Activated CD4-positive, alpha-beta T cell treated with anti-CD3 and anti-CD28 coated beads for 36 hours (primary cell): ENCODE results near the gene CBLN1. TPM values are rescaled to one million over a fixed set of nuclear protein-coding genes. Genes with fewer than 3 reads are reported as not detected.
A peak's percentile ranks its signal among the peaks of the same experiment; 100 is the strongest.

Experiments
- ATAC-seq: fragments of 200-7000 bp; cut with Tn5 transposase; one replicate; pipeline ENCODE4 v1.10.0; 2021; ENCODE audit warnings: mild to moderate bottlenecking, moderate library complexity
- CTCF ChIA-PET: fragments of 350-600 bp; sonication (Branson Sonifier 250); formaldehyde crosslinking; loops from one replicate; lab custom pipeline; 2021; ENCODE audit warnings: antibody characterized with exemption; lab: Charles Lee
- POLR2A ChIA-PET: fragments of 350-600 bp; sonication (Branson Sonifier 250); formaldehyde crosslinking; loops from one replicate; lab custom pipeline; 2021; ENCODE audit warnings: antibody characterized with exemption, inconsistent platforms; lab: Charles Lee
- DNase-seq: peaks from one replicate; pipeline ENCODE4 v3.0.0-alpha.2; 2020
- H3K27ac Mint-ChIP-seq: one replicate; pipeline ENCODE4 v1.8.0; 2021; ENCODE audit warnings: mixed read lengths
- H3K27me3 Mint-ChIP-seq: one replicate; pipeline ENCODE4 v1.8.0; 2021; ENCODE audit warnings: mixed read lengths
- H3K36me3 Mint-ChIP-seq: one replicate; pipeline ENCODE4 v1.8.0; 2021; ENCODE audit warnings: low read depth, mixed read lengths
- H3K4me1 Mint-ChIP-seq: one replicate; pipeline ENCODE4 v1.8.0; 2021; ENCODE audit warnings: mixed read lengths
- H3K4me3 Mint-ChIP-seq: one replicate; pipeline ENCODE4 v1.8.0; 2021; ENCODE audit warnings: mild to moderate bottlenecking, moderate library complexity, mixed read lengths
- H3K9me3 Mint-ChIP-seq: one replicate; pipeline ENCODE4 v1.8.0; 2021; ENCODE audit warnings: low read depth, mixed read lengths
- intact Hi-C, 2 experiments: fragments of 100-400 bp; cut with DNase I in 1 of 2; cut with micrococcal nuclease in 1 of 2; formaldehyde crosslinking; loops; one replicate each; pipeline versions ENCODE4 v1.14.2 to v1.15.1; 2022 to 2024; cut with DNase I, micrococcal nuclease
- total RNA-seq, 2 experiments: library from RNA; stranded (reverse); gene quantifications; one replicate each; pipeline ENCODE4 v1.2.3, GENCODE V29; 2021

The CBLN1 gene
- not detected for total RNA-seq

- Mint-ChIP-seq H3K36me3 (no peaks in the 10 kb centered on the region), H3K4me1 (peaks cover 11% of the 10 kb centered on the region), H3K4me3 (peak within 1 kb of the TSS; percentile 56), H3K9me3 (no peaks in the 10 kb centered on the region), H3K27me3 (peaks cover 60% of the 10 kb centered on the region), H3K27ac (no peak within 1 kb of the TSS)
- DNase-seq, result no peak
- ChIA-PET CTCF (no interaction called here), POLR2A (no interaction called here)
- intact Hi-C loops, result loop anchor here in 1 of 2 experiments (5.0 to 10.0 kb wide), 6 partner anchors 576 to 1819 kb away; partner anchors contain the start of genes ITFG1, LONP2, NKD1 and PHKB
- no peak for ATAC-seq
Observed at GRCh38 chr16:49281480-49281842, at the start of gene CBLN1. CBLN1 (minus strand) TSS chr16:49281838; CDS start chr16:49281465, 373 bp downstream.

GRCh38 chr16:49330562-49331201 is 49.0 kb upstream of the CBLN1 start:
- CTCF ChIA-PET, result interaction anchor here (0.6 kb wide), 1 partner anchor 49 kb away, joined by 3 read pairs; no protein-coding TSS in a partner anchor
- intact Hi-C loops, result no loop called here
- POLR2A ChIA-PET, result no interaction called here
- H3K27ac Mint-ChIP-seq, result no peak overlapping the region
- no peaks in the 10 kb centered on the region for H3K4me1 Mint-ChIP-seq
- no peak for DNase-seq
- H3K36me3 Mint-ChIP-seq, result no peaks in the 10 kb centered on the region
- ATAC-seq, result no peak
- peaks cover 5% of the 10 kb centered on the region for H3K27me3 Mint-ChIP-seq
- H3K4me3 Mint-ChIP-seq, result no peak overlapping the region
- H3K9me3 Mint-ChIP-seq, result no peaks in the 10 kb centered on the region

- no peak overlapping the region for H3K4me3 Mint-ChIP-seq
- no peaks in the 10 kb centered on the region for H3K36me3 Mint-ChIP-seq
- intact Hi-C loops, result no loop called here
- CTCF ChIA-PET, result no interaction called here
- POLR2A ChIA-PET, result no interaction called here
- no peak overlapping the region for H3K27ac Mint-ChIP-seq
- peaks cover 11% of the 10 kb centered on the region for H3K27me3 Mint-ChIP-seq
- DNase-seq (no peak), ATAC-seq (no peak)
- no peaks in the 10 kb centered on the region for H3K4me1 Mint-ChIP-seq
- H3K9me3 Mint-ChIP-seq, result no peaks in the 10 kb centered on the region
Observed at GRCh38 chr16:49328325-49328724, 46.7 kb upstream of the CBLN1 start.

GRCh38 chr16:49327466-49327865 is 45.8 kb upstream of the CBLN1 start:
- H3K9me3 Mint-ChIP-seq, result no peaks in the 10 kb centered on the region
- intact Hi-C loops, result no loop called here
- H3K27me3 Mint-ChIP-seq, result peaks cover 11% of the 10 kb centered on the region
- no peaks in the 10 kb centered on the region for H3K4me1 Mint-ChIP-seq
- ChIA-PET CTCF (no interaction called here), POLR2A (no interaction called here)
- no peak for DNase-seq
- no peak overlapping the region for H3K4me3 Mint-ChIP-seq
- ATAC-seq, result no peak
- H3K36me3 Mint-ChIP-seq, result no peaks in the 10 kb centered on the region
- no peak overlapping the region for H3K27ac Mint-ChIP-seq

GRCh38 chr16:49324703-49325102 is 43.1 kb upstream of the CBLN1 start:
- no peak overlapping the region for H3K4me3 Mint-ChIP-seq
- peaks cover 15% of the 10 kb centered on the region for H3K27me3 Mint-ChIP-seq
- no peak for DNase-seq
- H3K4me1 Mint-ChIP-seq, result no peaks in the 10 kb centered on the region
- ATAC-seq, result no peak
- H3K36me3 Mint-ChIP-seq, result no peaks in the 10 kb centered on the region
- ChIA-PET CTCF (no interaction called here), POLR2A (no interaction called here)
- peaks cover 6% of the 10 kb centered on the region for H3K9me3 Mint-ChIP-seq
- no peak overlapping the region for H3K27ac Mint-ChIP-seq
- intact Hi-C loops, result no loop called here

GRCh38 chr16:49315602-49316001 is 34.0 kb upstream of the CBLN1 start:
- POLR2A ChIA-PET, result no interaction called here
- Mint-ChIP-seq H3K36me3 (no peaks in the 10 kb centered on the region), H3K27me3 (peaks cover 17% of the 10 kb centered on the region), H3K4me3 (no peak overlapping the region), H3K4me1 (no peaks in the 10 kb centered on the region), H3K27ac (no peak overlapping the region), H3K9me3 (peaks cover 8% of the 10 kb centered on the region)
- CTCF ChIA-PET, result no interaction called here
- ATAC-seq (no peak), DNase-seq (no peak)
- intact Hi-C loops, result no loop called here

- DNase-seq (no peak), ATAC-seq (no peak)
- intact Hi-C loops, result no loop called here
- H3K4me3 Mint-ChIP-seq, result no peak overlapping the region
- H3K27me3 Mint-ChIP-seq, result peaks cover 15% of the 10 kb centered on the region
- no peaks in the 10 kb centered on the region for H3K36me3 Mint-ChIP-seq
- H3K4me1 Mint-ChIP-seq, result no peaks in the 10 kb centered on the region
- ChIA-PET POLR2A (no interaction called here), CTCF (no interaction called here)
- H3K9me3 Mint-ChIP-seq, result no peaks in the 10 kb centered on the region
- H3K27ac Mint-ChIP-seq, result no peak overlapping the region
Observed at GRCh38 chr16:49312389-49312985, 30.8 kb upstream of the CBLN1 start.

- no peaks in the 10 kb centered on the region for H3K9me3 Mint-ChIP-seq
- intact Hi-C loops, result no loop called here
- ChIA-PET CTCF (no interaction called here), POLR2A (no interaction called here)
- H3K27me3 Mint-ChIP-seq, result peaks cover 17% of the 10 kb centered on the region
- no peaks in the 10 kb centered on the region for H3K36me3 Mint-ChIP-seq
- no peak overlapping the region for H3K4me3 Mint-ChIP-seq
- ATAC-seq (no peak), DNase-seq (no peak)
- H3K4me1 Mint-ChIP-seq, result no peaks in the 10 kb centered on the region
- H3K27ac Mint-ChIP-seq, result no peak overlapping the region
Observed at GRCh38 chr16:49311823-49312222, 30.2 kb upstream of the CBLN1 start.

GRCh38 chr16:49307176-49307575 is 25.5 kb upstream of the CBLN1 start:
- intact Hi-C loops, result no loop called here
- no peak for ATAC-seq
- Mint-ChIP-seq H3K27ac (no peak overlapping the region), H3K9me3 (no peaks in the 10 kb centered on the region), H3K4me1 (no peaks in the 10 kb centered on the region), H3K36me3 (no peaks in the 10 kb centered on the region), H3K27me3 (peaks cover 15% of the 10 kb centered on the region), H3K4me3 (no peak overlapping the region)
- ChIA-PET POLR2A (no interaction called here), CTCF (no interaction called here)
- no peak for DNase-seq

- ChIA-PET CTCF (no interaction called here), POLR2A (no interaction called here)
- H3K4me1 Mint-ChIP-seq, result no peaks in the 10 kb centered on the region
- ATAC-seq (no peak), DNase-seq (no peak)
- no peak overlapping the region for H3K27ac Mint-ChIP-seq
- H3K36me3 Mint-ChIP-seq, result no peaks in the 10 kb centered on the region
- intact Hi-C loops, result no loop called here
- no peak overlapping the region for H3K4me3 Mint-ChIP-seq
- H3K9me3 Mint-ChIP-seq, result no peaks in the 10 kb centered on the region
- peaks cover 12% of the 10 kb centered on the region for H3K27me3 Mint-ChIP-seq
Observed at GRCh38 chr16:49305406-49305805, 23.8 kb upstream of the CBLN1 start.

GRCh38 chr16:49292413-49292812 is 10.8 kb upstream of the CBLN1 start:
- Mint-ChIP-seq H3K36me3 (no peaks in the 10 kb centered on the region), H3K4me3 (no peak overlapping the region), H3K27me3 (peaks cover 16% of the 10 kb centered on the region), H3K27ac (no peak overlapping the region), H3K9me3 (no peaks in the 10 kb centered on the region), H3K4me1 (no peaks in the 10 kb centered on the region)
- ATAC-seq (no peak), DNase-seq (no peak)
- intact Hi-C loops, result no loop called here
- POLR2A ChIA-PET, result no interaction called here
- CTCF ChIA-PET, result no interaction called here

- no peaks in the 10 kb centered on the region for H3K9me3 Mint-ChIP-seq
- DNase-seq, result no peak
- no peak for ATAC-seq
- H3K27ac Mint-ChIP-seq, result no peak overlapping the region
- H3K27me3 Mint-ChIP-seq, result peaks cover 35% of the 10 kb centered on the region
- ChIA-PET POLR2A (no interaction called here), CTCF (no interaction called here)
- no peak overlapping the region for H3K4me3 Mint-ChIP-seq
- H3K4me1 Mint-ChIP-seq, result peaks cover 4% of the 10 kb centered on the region
- intact Hi-C loops, result loop anchor here in 1 of 2 experiments (10.0 kb wide), 1 partner anchor 603 kb away; no protein-coding TSS in a partner anchor
- no peaks in the 10 kb centered on the region for H3K36me3 Mint-ChIP-seq
Observed at GRCh38 chr16:49287572-49287971, 5.9 kb upstream of the CBLN1 start.
